GM12872 (cell line): ENCODE measurements around the gene RERE.

Source experiments
- TF ChIP-seq, protein P1 (sequence below): IDR thresholded peaks from 3 replicates; pipeline ENCODE4 v1.5.1; 2011; ENCODE audit warnings: low read depth, mild to moderate bottlenecking, low read length, moderate library complexity; ENCODE audit not compliant: insufficient read depth

RERE gene

GRCh38 chr1:8835941-8836643 is 18.7 kb upstream of the RERE start:
- TF ChIP-seq, protein P1, sequence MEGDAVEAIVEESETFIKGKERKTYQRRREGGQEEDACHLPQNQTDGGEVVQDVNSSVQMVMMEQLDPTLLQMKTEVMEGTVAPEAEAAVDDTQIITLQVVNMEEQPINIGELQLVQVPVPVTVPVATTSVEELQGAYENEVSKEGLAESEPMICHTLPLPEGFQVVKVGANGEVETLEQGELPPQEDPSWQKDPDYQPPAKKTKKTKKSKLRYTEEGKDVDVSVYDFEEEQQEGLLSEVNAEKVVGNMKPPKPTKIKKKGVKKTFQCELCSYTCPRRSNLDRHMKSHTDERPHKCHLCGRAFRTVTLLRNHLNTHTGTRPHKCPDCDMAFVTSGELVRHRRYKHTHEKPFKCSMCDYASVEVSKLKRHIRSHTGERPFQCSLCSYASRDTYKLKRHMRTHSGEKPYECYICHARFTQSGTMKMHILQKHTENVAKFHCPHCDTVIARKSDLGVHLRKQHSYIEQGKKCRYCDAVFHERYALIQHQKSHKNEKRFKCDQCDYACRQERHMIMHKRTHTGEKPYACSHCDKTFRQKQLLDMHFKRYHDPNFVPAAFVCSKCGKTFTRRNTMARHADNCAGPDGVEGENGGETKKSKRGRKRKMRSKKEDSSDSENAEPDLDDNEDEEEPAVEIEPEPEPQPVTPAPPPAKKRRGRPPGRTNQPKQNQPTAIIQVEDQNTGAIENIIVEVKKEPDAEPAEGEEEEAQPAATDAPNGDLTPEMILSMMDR = no peak

- TF ChIP-seq, protein P1 = no peak
Observed at GRCh38 chr1:8831340-8831739, 13.9 kb upstream of the RERE start.

DNA sequence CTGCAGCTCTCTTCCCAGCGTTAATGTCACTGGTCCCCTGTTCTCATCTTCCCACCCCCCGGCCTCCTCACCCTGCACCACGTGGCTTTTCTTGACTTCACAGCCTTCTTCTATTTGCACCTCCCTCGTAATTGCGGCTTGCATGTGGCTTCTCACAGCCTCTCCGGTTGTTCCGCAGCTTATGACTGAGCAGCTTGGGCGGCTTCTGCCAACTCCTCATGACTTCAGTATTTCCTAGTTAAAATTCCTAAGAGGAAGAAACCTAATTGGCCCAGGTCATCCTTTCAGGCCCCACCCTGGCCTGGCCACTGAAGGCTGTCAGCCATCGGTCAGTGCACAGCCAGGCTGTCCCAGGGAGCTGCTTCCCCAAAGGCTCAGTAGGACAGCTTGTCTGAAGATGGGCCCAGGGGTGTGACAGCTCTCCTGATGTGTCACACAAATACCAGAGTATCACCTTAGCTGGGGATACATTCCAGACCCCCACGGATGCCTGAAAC is 8.6 kb upstream of the RERE start:
- TF ChIP-seq, protein P1 = no peak

DNA sequence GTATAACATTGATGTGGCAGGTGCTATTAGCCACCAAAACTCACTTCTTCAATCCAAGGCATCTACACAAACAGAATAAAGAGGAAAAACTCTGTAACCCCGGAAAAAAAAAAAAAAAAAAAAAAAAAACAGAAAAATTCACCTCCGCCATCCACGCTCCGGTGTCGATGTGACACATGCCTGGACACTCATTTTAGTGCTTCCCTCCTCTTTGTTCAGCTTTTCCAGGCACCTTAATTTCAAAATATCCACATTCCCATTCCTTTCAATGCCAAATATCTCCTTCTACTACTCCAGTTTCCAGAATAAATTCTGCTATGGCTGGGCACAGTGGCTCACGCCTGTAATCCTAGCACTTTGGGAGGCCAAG is 5.8 kb upstream of the RERE start:
- TF ChIP-seq, protein P1 = no peak

GRCh38 chr1:8822373-8823294 is 5.2 kb upstream of the RERE start:
- TF ChIP-seq, protein P1 = no peak

GRCh38 chr1:8821084-8821483 is 3.6 kb upstream of the RERE start:
- TF ChIP-seq, protein P1 = no peak

- TF ChIP-seq, protein P1 = no peak
Observed at GRCh38 chr1:8818325-8818775, 910 bp upstream of the RERE start.
